ENCODE data around the gene TNNC1.

DNA sequence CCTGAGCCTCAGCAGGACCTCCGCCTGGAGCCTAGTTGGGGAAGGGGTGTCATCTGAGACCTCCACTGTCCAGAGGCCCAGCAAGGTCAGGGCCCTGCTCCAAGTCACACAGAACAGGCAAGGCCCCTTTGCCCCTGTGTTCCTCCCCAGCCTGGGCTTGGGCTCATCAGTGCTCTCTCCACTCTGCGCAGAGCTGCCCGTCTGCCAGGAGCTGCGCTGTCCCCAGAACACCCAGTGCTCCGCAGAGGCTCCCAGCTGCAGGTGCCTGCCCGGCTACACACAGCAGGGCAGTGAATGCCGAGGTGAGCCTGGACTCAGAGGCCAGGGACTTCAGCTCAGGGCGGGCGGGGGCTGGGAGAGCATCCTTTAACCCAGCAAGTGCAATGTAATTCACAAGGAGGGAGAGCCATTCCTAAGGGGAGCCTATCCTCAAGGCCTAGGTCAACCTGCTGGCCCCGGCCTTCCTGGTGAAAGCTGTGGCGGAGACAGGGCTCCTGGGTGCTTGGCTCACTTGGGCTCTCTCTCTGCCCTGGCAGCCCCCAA, 49.0 kb upstream of the TNNC1 start:
- TF ChIP-seq CTCF (IDR thresholded peaks at IDR 0.05; ENCODE audit: extremely low read depth in 1 of 2, insufficient read depth in 1 of 2, low read depth in 1 of 2, low read length in 2 of 2) = no peak
- TF ChIP-seq POLR2A (IDR thresholded peaks at IDR 0.05; ENCODE audit: low read depth, low read length) = no peak
- no peak for TF ChIP-seq FOS (IDR thresholded peaks at IDR 0.05; ENCODE audit: borderline replicate concordance, insufficient read depth, low read length)
- no peak for TF ChIP-seq JUN (IDR thresholded peaks at IDR 0.05; ENCODE audit: borderline replicate concordance, insufficient read depth, insufficient read length, low read depth)

All from endothelial cell of umbilical vein (primary cell).